Vagina (tissue), 2 donors: ENCODE results near the gene PLD1.

Experiments
- CTCF ChIP-seq, 3 experiments: fragments of 450-650 bp in 2 of 3; fragments of 200-600 bp in 1 of 3; sonication (generic) in 1 of 3; IDR thresholded peaks; one replicate each; pipeline ENCODE4 v1.5.1; 2017 to 2019; ENCODE audit warnings: antibody characterized with exemption in 3 of 3, mild to moderate bottlenecking in 2 of 3, moderate library complexity in 2 of 3
- POLR2AphosphoS5 ChIP-seq, 2 donors: sonication (generic); formaldehyde crosslinking; IDR thresholded peaks; one replicate each; pipeline ENCODE4 v1.9.0; 2017; ENCODE audit warnings: antibody characterized with exemption in 2 of 2, mild to moderate bottlenecking in 2 of 2, low read depth in 1 of 2; ENCODE audit not compliant: insufficient read depth in 1 of 2

GRCh38 chr3:171774521-171774920 is 35.8 kb downstream of the PLD1 start:
- TF ChIP-seq CTCF (IDR thresholded peaks at IDR 0.05) (no peak), POLR2AphosphoS5 (IDR thresholded peaks at IDR 0.05; ENCODE audit: insufficient read depth in 1 of 2, low read depth in 1 of 2) (no peak)
